ENCODE results near the gene IL4R.

GRCh38 chr16:27270349-27270748 lies 43.4 kb upstream of the IL4R start:
- TF ChIP-seq CTCF (IDR thresholded peaks at IDR 0.05; ENCODE audit: low read length) (no peak), EZH2phosphoT487 (IDR thresholded peaks at IDR 0.05; ENCODE audit: low read length) (no peak)
